ENCODE measurements around the gene PDE3B.
"Not testable (repeated sequence)": the region's sequence is repeated elsewhere in the genome, so short reads cannot be mapped to it uniquely, and the experiment has no call there.

PDE3B gene

DNA sequence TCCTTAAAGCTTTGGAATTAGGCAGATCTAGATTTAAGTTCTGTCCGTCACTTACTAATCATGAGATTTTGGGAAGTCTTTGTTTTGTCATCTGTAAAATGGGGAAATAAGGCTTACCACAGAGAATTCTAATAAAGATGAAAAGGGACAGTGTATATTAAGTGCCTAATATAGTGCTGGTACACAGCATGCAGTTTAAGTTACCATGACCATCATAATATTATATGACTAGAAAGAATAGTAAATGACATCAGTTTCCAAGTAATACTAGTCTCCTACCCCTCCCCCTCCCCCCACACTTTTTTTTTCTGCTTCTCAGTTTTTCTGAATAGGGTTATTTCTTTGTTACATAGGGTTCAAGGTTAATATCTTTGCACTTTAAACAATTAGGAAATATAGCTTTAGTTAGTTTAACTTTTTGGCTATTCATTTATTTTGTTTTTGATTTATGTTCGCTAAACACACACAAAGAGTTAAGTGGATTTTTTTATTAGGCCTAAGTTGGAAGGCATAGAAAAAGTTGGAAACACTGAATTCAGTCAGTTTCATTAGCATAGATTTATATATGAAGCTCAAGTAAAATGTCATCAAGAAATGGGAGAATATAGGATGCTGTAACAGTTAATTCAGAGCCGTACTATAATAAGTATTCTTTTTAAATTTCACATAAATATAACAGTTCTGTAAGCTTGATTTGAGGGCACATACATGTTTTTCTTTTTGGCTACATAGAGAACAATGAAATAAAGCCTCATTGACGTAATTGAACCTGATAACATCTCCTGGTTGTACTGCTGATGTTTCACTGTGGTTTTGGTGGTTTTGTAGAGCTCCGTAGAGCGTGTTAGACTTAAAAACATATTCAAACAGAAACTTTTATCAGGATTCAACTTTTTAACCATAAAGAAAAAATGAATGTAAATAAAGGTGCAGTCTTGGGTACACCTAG lies 121.2 kb downstream of the PDE3B start:
- ChIA-PET CTCF (interaction anchor here (1.1 to 6.7 kb wide), 4 partner anchors 136 to 310 kb away, joined by 3 to 47 read pairs (median 4); no protein-coding TSS in a partner anchor), POLR2A (interaction anchor here (0.6 to 1.4 kb wide), 2 partner anchors 127 to 184 kb away, joined by 3 to 5 read pairs; partner anchors contain the start of gene CYP2R1)
- DNase-seq (ENCODE audit: extremely low spot score), result peak; percentile 16
- TF ChIP-seq, protein P1, sequence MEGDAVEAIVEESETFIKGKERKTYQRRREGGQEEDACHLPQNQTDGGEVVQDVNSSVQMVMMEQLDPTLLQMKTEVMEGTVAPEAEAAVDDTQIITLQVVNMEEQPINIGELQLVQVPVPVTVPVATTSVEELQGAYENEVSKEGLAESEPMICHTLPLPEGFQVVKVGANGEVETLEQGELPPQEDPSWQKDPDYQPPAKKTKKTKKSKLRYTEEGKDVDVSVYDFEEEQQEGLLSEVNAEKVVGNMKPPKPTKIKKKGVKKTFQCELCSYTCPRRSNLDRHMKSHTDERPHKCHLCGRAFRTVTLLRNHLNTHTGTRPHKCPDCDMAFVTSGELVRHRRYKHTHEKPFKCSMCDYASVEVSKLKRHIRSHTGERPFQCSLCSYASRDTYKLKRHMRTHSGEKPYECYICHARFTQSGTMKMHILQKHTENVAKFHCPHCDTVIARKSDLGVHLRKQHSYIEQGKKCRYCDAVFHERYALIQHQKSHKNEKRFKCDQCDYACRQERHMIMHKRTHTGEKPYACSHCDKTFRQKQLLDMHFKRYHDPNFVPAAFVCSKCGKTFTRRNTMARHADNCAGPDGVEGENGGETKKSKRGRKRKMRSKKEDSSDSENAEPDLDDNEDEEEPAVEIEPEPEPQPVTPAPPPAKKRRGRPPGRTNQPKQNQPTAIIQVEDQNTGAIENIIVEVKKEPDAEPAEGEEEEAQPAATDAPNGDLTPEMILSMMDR (IDR thresholded peaks at IDR 0.05; ENCODE audit: control extremely low read depth, extremely low read depth, low read depth, missing control alignments), result no peak

DNA sequence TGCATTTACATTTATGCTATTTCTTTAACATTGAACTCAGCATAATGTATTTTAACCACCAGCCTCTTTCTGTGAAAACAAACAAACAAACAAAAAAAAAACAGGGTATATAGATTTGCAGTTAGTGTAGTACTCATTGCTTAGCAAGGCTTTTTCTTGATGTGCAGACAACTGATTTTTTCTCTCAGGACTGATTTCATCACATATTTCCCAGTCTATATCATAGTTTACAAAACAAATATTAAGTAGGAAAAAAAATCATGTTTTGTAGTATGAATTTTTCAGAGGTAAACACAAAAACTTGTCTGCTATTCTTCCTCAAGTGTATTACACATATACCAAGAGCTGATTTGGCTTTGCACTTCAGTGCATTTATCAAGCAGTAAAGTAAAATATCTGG lies 123.0 kb downstream of the PDE3B start:
- TF ChIP-seq, protein P1 (IDR thresholded peaks at IDR 0.05; ENCODE audit: control extremely low read depth, extremely low read depth, low read depth, missing control alignments), result no peak
- no peak for DNase-seq (ENCODE audit: extremely low spot score)
- ChIA-PET POLR2A (no interaction called here), CTCF (interaction anchor here (1.3 to 6.7 kb wide), 2 partner anchors 23 to 141 kb away, joined by 4 to 47 read pairs; no protein-coding TSS in a partner anchor)

DNA sequence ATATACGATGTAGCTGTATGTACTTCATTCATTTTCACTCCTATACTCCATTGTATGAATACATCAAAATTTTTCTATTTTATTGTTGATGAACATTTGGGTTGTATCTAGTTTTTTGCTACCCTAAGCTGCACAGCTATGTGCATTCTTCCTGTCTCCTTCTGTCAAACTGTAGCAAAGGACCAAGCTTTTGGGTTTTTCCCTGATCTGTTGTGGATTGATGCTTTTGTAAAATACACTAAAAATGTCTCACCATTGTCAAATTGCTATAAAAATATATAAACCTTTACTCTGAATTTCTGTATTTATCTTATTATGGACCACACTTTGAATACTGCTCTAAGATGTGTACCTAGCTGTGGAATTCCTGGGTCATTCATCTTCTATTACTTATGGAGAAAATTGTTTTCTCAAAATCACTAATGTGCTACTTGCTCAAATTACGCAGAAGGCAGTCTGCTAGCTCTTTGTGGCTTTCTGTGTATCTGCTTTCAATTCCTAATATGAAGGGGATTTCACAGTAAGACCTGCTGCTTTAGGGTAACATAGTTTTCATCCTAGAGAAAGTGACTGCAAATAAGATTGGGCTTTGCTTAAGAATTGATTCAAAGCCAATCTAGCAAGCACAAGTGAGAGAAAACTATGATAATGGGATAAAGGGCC lies 125.1 kb downstream of the PDE3B start:
- ChIA-PET CTCF (interaction anchor here (1.2 to 1.5 kb wide), 2 partner anchors 76 to 139 kb away, joined by 3 to 4 read pairs; no protein-coding TSS in a partner anchor), POLR2A (no interaction called here)
- no peak for DNase-seq (ENCODE audit: extremely low spot score)
- TF ChIP-seq, protein P1 (IDR thresholded peaks at IDR 0.05; ENCODE audit: control extremely low read depth, extremely low read depth, low read depth, missing control alignments), result no peak

DNA sequence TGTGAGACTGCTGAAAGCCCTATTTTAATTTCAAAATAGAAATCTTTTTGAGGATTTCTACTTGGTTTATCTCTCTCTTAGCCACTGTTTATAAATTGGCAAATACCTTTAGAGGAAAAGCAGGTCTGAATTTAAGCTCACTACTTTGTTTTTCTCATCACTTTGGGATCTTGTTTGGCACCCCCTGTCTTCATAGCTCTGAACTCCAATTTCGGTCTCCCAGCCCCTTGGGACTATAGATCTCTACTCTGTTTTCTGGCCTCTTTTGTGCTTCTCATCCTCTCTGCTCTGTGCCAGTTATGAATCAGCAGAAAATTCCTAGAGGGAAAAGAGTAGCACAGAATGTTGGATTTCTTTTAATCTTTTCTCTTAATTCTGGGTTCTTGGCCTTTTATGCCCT lies 130.2 kb downstream of the PDE3B start:
- POLR2A ChIA-PET, result no interaction called here
- TF ChIP-seq, protein P1 (IDR thresholded peaks at IDR 0.05; ENCODE audit: control extremely low read depth, extremely low read depth, low read depth, missing control alignments), result no peak
- CTCF ChIA-PET, result interaction anchor here (0.6 to 2.5 kb wide), 6 partner anchors 13 to 254 kb away, joined by 3 to 11 read pairs (median 4); partner anchors contain the start of gene PSMA1
- no peak for DNase-seq (ENCODE audit: extremely low spot score)

DNA sequence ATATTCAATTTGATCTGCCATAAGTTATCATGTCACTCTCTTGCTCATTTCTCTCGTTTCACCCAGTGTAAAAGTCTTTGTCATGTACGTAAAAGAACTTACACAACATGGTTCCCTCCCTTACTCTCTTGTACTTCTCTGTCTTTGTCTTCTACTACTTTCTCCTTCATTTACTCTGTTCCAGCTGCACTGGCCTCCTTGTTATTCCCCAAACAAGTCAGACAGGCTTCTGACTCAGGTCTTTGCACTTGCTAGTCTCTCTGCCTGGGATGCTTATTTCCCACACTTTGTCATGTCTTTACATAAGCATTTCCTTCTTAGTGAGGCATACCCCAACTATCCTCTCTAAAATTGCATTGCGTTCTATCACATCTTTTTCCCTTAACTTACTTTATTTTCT lies 131.1 kb downstream of the PDE3B start:
- ChIA-PET POLR2A (no interaction called here), CTCF (interaction anchor here (1.3 to 2.5 kb wide), 4 partner anchors 15 to 255 kb away, joined by 3 to 11 read pairs (median 8); partner anchors contain the start of gene PSMA1)
- no peak for DNase-seq (ENCODE audit: extremely low spot score)
- TF ChIP-seq, protein P1 (IDR thresholded peaks at IDR 0.05; ENCODE audit: control extremely low read depth, extremely low read depth, low read depth, missing control alignments), result no peak

DNA sequence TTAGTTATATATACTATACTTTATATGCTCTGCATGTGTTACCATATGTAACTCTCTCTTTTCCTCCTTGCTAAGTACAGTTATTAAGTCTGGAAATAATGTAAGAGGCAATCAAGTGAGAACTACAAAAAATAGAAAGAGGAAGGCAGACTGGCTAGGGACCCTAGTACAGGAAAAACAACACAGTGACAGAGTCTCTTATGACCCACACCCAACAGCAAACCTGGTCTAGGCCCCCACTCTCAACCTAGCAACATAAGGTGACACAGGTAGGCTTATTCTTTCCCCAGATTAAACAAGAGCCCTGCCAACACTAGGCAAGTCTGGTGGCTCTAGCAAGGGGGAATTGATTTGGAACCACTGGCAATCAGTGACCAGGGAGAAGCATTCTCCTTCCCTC lies 132.3 kb downstream of the PDE3B start:
- DNase-seq (ENCODE audit: extremely low spot score), result no peak
- ChIA-PET CTCF (interaction anchor here (2.5 kb wide), 1 partner anchor 132 kb away, joined by 11 read pairs; no protein-coding TSS in a partner anchor), POLR2A (no interaction called here)
- TF ChIP-seq, protein P1 (IDR thresholded peaks at IDR 0.05; ENCODE audit: control extremely low read depth, extremely low read depth, low read depth, missing control alignments), result no peak

DNA sequence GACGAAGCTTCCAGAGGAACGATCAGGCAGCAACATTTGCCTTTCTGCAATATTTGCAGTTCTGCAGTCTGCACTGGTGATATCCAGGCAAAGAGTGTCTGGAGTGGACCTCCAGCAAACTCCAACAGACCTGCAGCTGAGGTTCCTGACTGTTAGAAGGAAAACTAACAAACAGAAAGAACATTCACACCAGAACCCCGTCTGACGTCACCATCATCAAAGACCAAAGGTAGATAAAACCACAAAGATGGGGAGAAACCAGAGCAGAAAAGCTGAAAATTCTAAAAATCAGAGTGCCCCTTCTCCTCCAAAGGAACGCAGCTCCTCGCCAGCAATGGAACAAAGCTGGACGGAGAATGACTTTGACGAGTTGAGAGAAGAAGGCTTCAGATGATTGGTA lies 134.9 kb downstream of the PDE3B start:
- POLR2A ChIA-PET; DNase-seq (ENCODE audit: extremely low spot score): not testable (repeated sequence)
- CTCF ChIA-PET, result interaction anchor here (0.9 to 1.1 kb wide), 2 partner anchors 12 to 130 kb away, joined by 3 to 4 read pairs; no protein-coding TSS in a partner anchor

Data from GM10248 (cell line).